WI38 (cell line): ENCODE results near the gene GABRR2.
"Not testable (repeated sequence)": the region's sequence is repeated elsewhere in the genome, so short reads cannot be mapped to it uniquely, and the experiment has no call there.

Experiments
- H3K4me3 ChIP-seq: 2 replicates; pipeline ENCODE4 v1.5.1; 2011; ENCODE audit warnings: low read depth, mild to moderate bottlenecking, control low read depth, low read length
- TF ChIP-seq, protein P1 (sequence below): IDR thresholded peaks from 2 replicates; pipeline ENCODE4 v1.5.1; 2012; ENCODE audit warnings: low read depth, mild to moderate bottlenecking, control low read depth, low read length

Gene GABRR2

DNA sequence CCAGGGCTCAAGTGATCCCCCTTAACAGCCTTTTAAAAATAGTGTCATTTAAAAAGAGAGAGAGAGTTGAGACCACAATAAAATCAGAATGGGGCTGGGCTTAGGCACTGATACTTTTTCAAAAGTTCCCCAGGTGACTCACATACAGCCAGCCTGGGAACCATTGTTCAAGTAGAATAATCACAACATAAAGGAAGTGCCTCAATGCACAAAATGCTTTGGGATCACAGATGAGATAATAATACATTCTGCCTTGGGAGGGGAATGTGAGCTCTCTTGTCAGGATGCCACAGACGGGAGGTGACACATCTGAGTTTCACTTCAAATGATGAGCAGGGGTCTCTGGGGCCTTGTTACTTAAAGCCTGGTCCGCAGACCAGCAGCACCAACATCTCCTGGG is 63.9 kb downstream of the GABRR2 start:
- TF ChIP-seq, protein P1, sequence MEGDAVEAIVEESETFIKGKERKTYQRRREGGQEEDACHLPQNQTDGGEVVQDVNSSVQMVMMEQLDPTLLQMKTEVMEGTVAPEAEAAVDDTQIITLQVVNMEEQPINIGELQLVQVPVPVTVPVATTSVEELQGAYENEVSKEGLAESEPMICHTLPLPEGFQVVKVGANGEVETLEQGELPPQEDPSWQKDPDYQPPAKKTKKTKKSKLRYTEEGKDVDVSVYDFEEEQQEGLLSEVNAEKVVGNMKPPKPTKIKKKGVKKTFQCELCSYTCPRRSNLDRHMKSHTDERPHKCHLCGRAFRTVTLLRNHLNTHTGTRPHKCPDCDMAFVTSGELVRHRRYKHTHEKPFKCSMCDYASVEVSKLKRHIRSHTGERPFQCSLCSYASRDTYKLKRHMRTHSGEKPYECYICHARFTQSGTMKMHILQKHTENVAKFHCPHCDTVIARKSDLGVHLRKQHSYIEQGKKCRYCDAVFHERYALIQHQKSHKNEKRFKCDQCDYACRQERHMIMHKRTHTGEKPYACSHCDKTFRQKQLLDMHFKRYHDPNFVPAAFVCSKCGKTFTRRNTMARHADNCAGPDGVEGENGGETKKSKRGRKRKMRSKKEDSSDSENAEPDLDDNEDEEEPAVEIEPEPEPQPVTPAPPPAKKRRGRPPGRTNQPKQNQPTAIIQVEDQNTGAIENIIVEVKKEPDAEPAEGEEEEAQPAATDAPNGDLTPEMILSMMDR = no peak
- no peak overlapping the region for H3K4me3 ChIP-seq

DNA sequence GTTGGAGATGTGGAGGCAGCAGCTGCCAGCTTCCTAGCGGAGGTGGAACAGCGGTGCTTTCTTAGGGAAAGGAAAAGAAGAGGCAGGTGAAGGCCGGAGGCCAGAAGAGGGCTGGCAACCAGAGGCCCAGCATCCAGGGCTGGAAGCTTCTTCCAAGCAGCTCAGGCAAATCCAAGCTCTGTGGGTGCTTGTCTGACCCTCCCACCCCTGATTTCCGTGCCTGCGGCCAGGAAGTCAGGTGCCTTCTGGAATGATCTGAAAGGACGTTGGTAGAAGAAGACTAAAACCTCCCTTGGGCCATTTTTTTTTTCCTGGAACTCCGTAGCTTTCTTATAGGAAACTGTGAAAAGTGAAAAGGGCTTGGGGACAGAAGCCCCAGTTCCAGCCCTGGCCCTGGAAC is 64.9 kb downstream of the GABRR2 start:
- TF ChIP-seq, protein P1 = no peak

DNA sequence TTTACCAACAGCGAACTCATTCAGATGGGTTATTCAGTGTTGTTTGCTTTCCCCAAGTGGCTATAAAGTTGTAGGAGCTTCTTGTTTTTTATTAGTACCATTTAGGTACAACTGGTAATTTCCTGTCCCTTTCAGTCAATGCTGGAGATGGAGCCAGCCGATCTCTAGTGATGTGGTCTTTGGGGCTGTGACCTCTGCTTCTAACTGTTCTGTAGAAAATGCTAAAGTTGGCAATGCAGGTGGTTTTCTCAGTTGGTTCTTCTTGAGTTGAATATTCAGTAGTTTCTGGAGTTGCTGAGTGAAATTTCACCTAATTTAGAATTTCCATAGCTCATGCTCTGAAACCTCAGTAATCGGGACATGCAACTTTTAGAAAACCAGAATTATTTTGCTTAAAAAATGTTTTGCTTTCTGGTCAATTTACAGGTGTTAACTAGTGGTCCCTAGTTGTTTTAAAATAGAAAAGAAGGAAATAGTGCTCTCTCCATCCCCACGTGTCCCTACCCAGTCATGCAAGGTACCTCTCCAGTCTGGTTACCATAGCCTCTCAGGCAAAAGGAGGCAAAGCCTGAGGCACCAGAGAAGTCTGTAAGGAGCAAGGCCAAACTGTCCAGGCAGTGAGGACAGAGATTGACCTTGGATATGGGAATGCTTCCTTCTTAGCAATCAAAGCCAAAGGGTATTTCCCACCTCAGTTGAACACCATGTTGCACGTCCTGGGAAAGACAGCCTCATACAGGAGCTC is 70.7 kb downstream of the GABRR2 start:
- H3K4me3 ChIP-seq = no peak overlapping the region
- TF ChIP-seq, protein P1 = no peak

More for the DNA sequence above, 64.9 kb downstream of the GABRR2 start:
- no peak overlapping the region for H3K4me3 ChIP-seq

DNA sequence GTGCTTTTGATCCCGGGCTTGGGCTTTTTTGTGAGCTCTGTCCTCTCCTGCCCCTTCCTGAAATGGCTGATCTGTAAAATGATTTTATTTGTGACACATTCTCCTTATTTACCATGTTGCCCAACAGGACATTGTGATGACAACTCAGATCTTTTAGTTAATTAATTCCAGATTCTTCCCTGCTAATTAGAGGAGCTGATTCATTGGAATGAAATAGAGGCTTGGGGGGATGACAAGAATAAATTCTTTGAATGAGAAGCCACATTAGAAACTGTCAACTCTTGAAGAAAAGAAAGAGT is 71.8 kb downstream of the GABRR2 start:
- no peak overlapping the region for H3K4me3 ChIP-seq
- TF ChIP-seq, protein P1 = no peak

DNA sequence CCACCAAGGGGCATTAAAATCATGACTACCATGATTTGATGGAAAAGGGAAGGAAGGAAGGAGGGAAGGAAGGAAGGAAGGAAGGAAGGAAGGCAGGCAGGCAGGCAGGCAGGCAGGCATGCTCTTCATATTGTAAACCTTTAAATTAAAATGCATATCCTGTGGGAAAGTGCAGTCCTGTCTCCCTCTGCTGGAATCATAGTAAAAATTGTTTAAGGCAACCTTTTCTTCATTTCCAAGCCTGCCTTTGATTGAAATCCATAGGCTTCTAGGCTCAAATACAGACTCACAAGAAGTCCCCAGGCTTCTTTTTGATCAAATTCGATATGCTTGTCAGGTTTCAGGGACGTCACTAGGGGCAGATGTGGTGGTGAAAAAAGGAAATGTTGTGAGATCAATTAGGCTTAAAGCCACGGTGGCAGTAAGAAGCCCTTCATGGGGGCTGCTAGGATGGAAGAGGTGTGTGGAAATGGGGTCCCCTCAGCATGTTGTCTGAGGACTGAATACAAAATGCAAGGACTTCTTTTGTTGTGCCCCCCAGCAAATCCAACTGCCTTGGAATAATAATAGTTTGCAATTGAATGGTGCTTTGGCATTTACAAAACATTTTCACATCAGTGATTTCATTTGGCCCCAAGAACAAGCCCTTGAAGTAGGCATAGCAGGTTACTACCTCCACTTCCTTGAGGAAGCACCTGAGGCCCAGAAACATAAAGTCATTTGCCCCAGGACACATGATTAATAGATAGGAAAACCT is 72.3 kb downstream of the GABRR2 start:
- TF ChIP-seq, protein P1 = peak; percentile 36; the same call in 1 of the 2 replicates
- no peak overlapping the region for H3K4me3 ChIP-seq

DNA sequence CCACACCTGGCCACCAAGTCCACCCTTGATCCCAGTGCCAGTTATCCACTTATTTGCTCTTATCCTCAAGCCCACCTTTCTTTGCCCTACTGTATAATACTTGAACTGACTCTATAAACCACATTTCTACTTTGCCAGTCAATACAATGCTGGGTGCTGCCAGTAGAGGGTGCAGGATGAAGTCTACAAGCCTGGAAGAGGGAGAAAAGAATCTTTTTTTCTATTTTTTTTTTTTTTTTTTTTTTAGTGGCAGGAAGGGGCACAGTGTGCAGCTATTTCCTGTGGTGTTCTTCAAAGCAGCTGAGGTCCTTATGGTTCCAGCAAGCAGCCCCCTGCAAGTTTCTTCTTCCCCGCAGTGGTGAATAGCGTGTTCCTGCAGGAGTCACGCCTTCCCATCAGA is 75.8 kb downstream of the GABRR2 start:
- TF ChIP-seq, protein P1 = peak; percentile 33; the same call in 1 of the 2 replicates
- no peak overlapping the region for H3K4me3 ChIP-seq

DNA sequence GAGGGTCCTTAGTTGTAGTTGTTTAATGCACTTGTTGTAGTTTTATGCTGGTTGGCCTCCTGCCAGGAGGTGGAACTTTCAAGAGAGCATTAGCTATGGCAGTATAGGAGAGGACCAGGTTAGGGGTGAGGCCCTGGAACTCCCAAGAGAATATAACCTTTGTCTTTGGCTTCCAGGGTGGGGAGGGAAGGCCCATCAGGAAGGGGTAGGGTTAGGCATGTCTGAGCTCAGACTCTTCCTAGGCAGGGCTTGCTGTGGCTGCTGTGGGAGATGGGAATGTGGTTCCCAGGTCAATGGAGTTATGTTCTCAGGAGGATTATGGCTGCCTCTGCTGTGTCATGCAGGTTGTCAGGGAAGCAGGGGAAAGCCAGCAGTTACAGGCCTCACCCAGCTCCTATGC is 77.9 kb downstream of the GABRR2 start:
- TF ChIP-seq, protein P1 = no peak
- H3K4me3 ChIP-seq = no peak overlapping the region

DNA sequence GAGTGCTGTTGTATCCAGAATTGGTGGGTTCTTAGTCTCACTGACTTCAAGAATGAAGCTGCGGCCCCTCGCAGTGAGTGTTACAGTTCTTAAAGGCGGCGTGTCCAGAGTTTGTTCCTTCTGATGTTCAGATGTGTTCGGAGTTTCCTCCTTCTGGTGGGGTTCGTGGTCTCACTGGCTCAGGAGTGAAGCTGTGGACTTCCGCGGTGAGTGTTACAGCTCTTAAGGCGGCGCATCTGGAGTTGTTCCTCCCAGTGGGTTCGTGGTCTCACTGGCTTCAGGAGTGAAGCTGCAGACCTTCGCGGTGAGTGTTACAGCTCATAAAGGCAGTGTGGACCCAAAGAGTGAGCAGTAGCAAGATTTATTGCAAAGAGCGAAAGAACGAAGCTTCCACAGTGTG is 81.5 kb downstream of the GABRR2 start:
- H3K4me3 ChIP-seq = not testable (repeated sequence)
